ENCODE results near the gene ADH7. TPM values are rescaled to one million over a fixed set of nuclear protein-coding genes. Genes with fewer than 3 reads are reported as not detected.
A peak's percentile ranks its signal among the peaks of the same experiment; 100 is the strongest.

The ADH7 gene
- total and polyA plus RNA-seq, 2 of the 13 experiments (the other 11 are each of a cell fraction or from before 2014, with no cell fraction given): not detected

GRCh38 chr4:99405433-99406115 lies 29.6 kb downstream of the ADH7 start (continued):
- TF ChIP-seq THYN1 (CRISPR knock-in tag; IDR thresholded peaks at IDR 0.05; ENCODE audit: borderline replicate concordance, low read depth): no peak
- no peak for TF ChIP-seq ZNF841 (CRISPR knock-in tag; IDR thresholded peaks at IDR 0.05; ENCODE audit: borderline replicate concordance)
- TF ChIP-seq PAXIP1 (CRISPR knock-in tag; conservative IDR thresholded peaks at IDR 0.05): peak; percentile 46
- TF ChIP-seq FOXK1 (CRISPR knock-in tag; IDR thresholded peaks at IDR 0.05; ENCODE audit: borderline replicate concordance, low read depth): peak; percentile 55; the same call in 1 of the 2 replicates
- no peak for TF ChIP-seq ZNF296 (CRISPR knock-in tag; conservative IDR thresholded peaks at IDR 0.05)
- TF ChIP-seq PRDM15 (CRISPR knock-in tag; IDR thresholded peaks at IDR 0.05): no peak
- TF ChIP-seq ARHGAP35 (CRISPR knock-in tag; IDR thresholded peaks at IDR 0.05; ENCODE audit: borderline replicate concordance): no peak
- no peak for TF ChIP-seq PHF8 (CRISPR knock-in tag; IDR thresholded peaks at IDR 0.05)
- TF ChIP-seq RFXAP (CRISPR knock-in tag; IDR thresholded peaks at IDR 0.05; ENCODE audit: borderline replicate concordance): no peak
- no peak for TF ChIP-seq TAF15 (IDR thresholded peaks at IDR 0.05; ENCODE audit: low read depth, low read length, poor library complexity, severe bottlenecking)
- TF ChIP-seq YEATS2 (CRISPR knock-in tag; IDR thresholded peaks at IDR 0.05; ENCODE audit: borderline replicate concordance): peak; percentile 51; the same call in 1 of the 2 replicates
- no peak for TF ChIP-seq ZNF780A (CRISPR knock-in tag; IDR thresholded peaks at IDR 0.05)
- TF ChIP-seq ZBTB3 (CRISPR knock-in tag; IDR thresholded peaks at IDR 0.05; ENCODE audit: borderline replicate concordance, low read depth): no peak
- no peak for TF ChIP-seq ZNF569 (CRISPR knock-in tag; IDR thresholded peaks at IDR 0.05; ENCODE audit: borderline replicate concordance)
- TF ChIP-seq ZNF335 (CRISPR knock-in tag; IDR thresholded peaks at IDR 0.05): no peak
- TF ChIP-seq ZMAT3 (CRISPR knock-in tag; conservative IDR thresholded peaks at IDR 0.05): no peak
- no peak for TF ChIP-seq NFE2 (CRISPR knock-in tag; IDR thresholded peaks at IDR 0.05)
- TF ChIP-seq CTCF (CRISPR knock-in tag; IDR thresholded peaks at IDR 0.05): peak; percentile 94
- no peak for TF ChIP-seq SP5 (CRISPR knock-in tag; IDR thresholded peaks at IDR 0.05; ENCODE audit: borderline replicate concordance, low read depth)
- TF ChIP-seq ZNF768 (CRISPR knock-in tag; IDR thresholded peaks at IDR 0.05): no peak
- no peak for TF ChIP-seq BRD4 (CRISPR knock-in tag; IDR thresholded peaks at IDR 0.05)

Measured in HepG2 (cell line).